K562 (cell line): Measurements from ENCODE around the gene PLIN5. TPM values are rescaled to one million over a fixed set of nuclear protein-coding genes. Genes with fewer than 3 reads are reported as not detected.

Experiments
- ARNT ChIP-seq, 2 experiments: fragments of 450-650 bp; IDR thresholded peaks; 2 replicates each; pipeline ENCODE4 v1.6.1; 2016; ENCODE audit warnings: mild to moderate bottlenecking in 1 of 2
- CCNT2 ChIP-seq: IDR thresholded peaks from 2 replicates; pipeline ENCODE4 v1.6.1; 2011; ENCODE audit warnings: borderline replicate concordance, low read depth, mild to moderate bottlenecking, moderate library complexity, mixed read lengths, low read length; ENCODE audit not compliant: insufficient read length; ENCODE audit errors: extremely low read depth
- HMG20B ChIP-seq: fragments of 250-450 bp; sonication (Bioruptor Pico); IDR thresholded peaks from 2 replicates; pipeline ENCODE4 v1.5.0; 2021; ENCODE audit warnings: mild to moderate bottlenecking
- KLF13 ChIP-seq: fragments of 450-650 bp; IDR thresholded peaks from 2 replicates; pipeline ENCODE4 v1.6.1; 2016; ENCODE audit warnings: missing genetic modification characterization, low read depth, mild to moderate bottlenecking, missing compliant biosample characterization, moderate library complexity, borderline replicate concordance
- MGA ChIP-seq: fragments of 450-650 bp; IDR thresholded peaks from 2 replicates; pipeline ENCODE4 v1.6.1; 2016; ENCODE audit warnings: mild to moderate bottlenecking, moderate library complexity
- STAG1 ChIP-seq: sonication (generic); formaldehyde crosslinking; IDR thresholded peaks from 2 replicates; pipeline ENCODE4 v1.5.0; 2020; ENCODE audit warnings: missing genetic modification reagents, borderline replicate concordance
- TBL1XR1 ChIP-seq, 2 experiments: IDR thresholded peaks; 2 replicates each; pipeline ENCODE4 v1.6.1; 2012; ENCODE audit warnings: improper control_type of control experiment in 2 of 2, low read length in 2 of 2, mild to moderate bottlenecking in 1 of 2
- ZNF609 ChIP-seq: sonication (generic); formaldehyde crosslinking; IDR thresholded peaks from 2 replicates; pipeline ENCODE4 v1.8.1; 2023; ENCODE audit warnings: missing genetic modification reagents, mild to moderate bottlenecking, borderline replicate concordance
- ZNF764 ChIP-seq: fragments of 250-450 bp; sonication (Bioruptor Pico); IDR thresholded peaks from 2 replicates; pipeline ENCODE4 v1.4.0; 2020; ENCODE audit warnings: low read depth, mild to moderate bottlenecking, moderate library complexity
- polyA plus RNA-seq, 8 experiments: library from polyadenylated mRNA; depleted of rRNA in 4 of 8; stranded (reverse) in 5 of 8; unstranded in 3 of 8; fragments of >200 nt; fragmentation: Nextera tagmentation in 2 of 8; fragmentation: Illumina TruSeq in 1 of 8; extraction: Ambion mirVana in 2 of 8; extraction: Trizol in 1 of 8; gene quantifications; 2 replicates each; pipeline versions ENCODE4 v1.2.1 to v1.2.3, GENCODE V29; 2011 to 2014; ENCODE audit warnings: inconsistent platforms in 1 of 8, missing spikeins in 1 of 8
- total RNA-seq, 7 experiments: library from RNA; depleted of rRNA in 6 of 7; stranded (reverse); fragments of >200 nt in 6 of 7; fragmentation: Illumina TruSeq in 2 of 7; extraction: Trizol in 2 of 7; gene quantifications; 2 replicates each; pipeline versions ENCODE4 v1.2.1 to v1.2.3, GENCODE V29; 2011 to 2021; ENCODE audit warnings: low replicate concordance in 1 of 7

Gene PLIN5
- total and polyA plus RNA-seq, 9 of the 15 experiments (the other 6 are each of a cell fraction or from before 2014, with no cell fraction given): 0.04 to 1.3 (median 0.50) TPM

- no peak; the same call in 1 of the 2 replicates for TF ChIP-seq MGA
- TF ChIP-seq ZNF609: no peak
- no peak for TF ChIP-seq STAG1 (CRISPR knock-in tag)
- no peak for TF ChIP-seq ZNF764
- TF ChIP-seq KLF13 (tag): no peak
- TF ChIP-seq CCNT2: no peak
- no peak for TF ChIP-seq TBL1XR1 (IDR thresholded peaks at IDR 0.05; ENCODE audit: low read length in 2 of 2)
- TF ChIP-seq HMG20B: no peak
- no peak for TF ChIP-seq ARNT (IDR thresholded peaks at IDR 0.05)
These were observed 6.2 kb upstream of the PLIN5 start (continued) for GRCh38 chr19:4541114-4541805.
